ENCODE results near the gene ABT1. TPM values are rescaled to one million over a fixed set of nuclear protein-coding genes. Genes with fewer than 3 reads are reported as not detected.

ABT1 gene
- total RNA-seq, 2 donors from 2014 or later = 3.0 to 8.8 TPM

- Histone ChIP-seq H3K27ac (peak overlapping the region in 3 of 4 donors; percentile 57 to 73 (median 68)), H3K36me3 (replicated peaks in 1 of 2; ENCODE audit: insufficient read depth in 1 of 2, low read depth in 2 of 2) (no peaks in the 10 kb centered on the region), H3K27me3 (peaks cover 0 to 5% of the 10 kb centered on the region in 2 donors), H3K4me1 (peaks cover 22% of the 10 kb centered on the region), H3K4me3 (peak overlapping the region in 1 of 2 donors; percentile 17), H3K9me3 (no peaks in the 10 kb centered on the region)
- 0 to 1% methylated on average over 13 of the region's 13 CpGs for WGBS, 2 donors
- peak; percentile 66 for ATAC-seq
- intact Hi-C loops (cut with DNase I) = no loop called here
- peak; percentile 71 to 81 (median 73) for DNase-seq
- TF ChIP-seq CTCF (IDR thresholded peaks at IDR 0.05) = no peak
- TF ChIP-seq POLR2A (IDR thresholded peaks at IDR 0.05) = no peak
Observed at GRCh38 chr6:26553264-26553634, 43.5 kb upstream of the ABT1 start.

GRCh38 chr6:26553635-26554446, 42.9 kb upstream of the ABT1 start:
- peak; percentile 82 to 88 (median 86) for DNase-seq
- intact Hi-C loops (cut with DNase I) = no loop called here
- TF ChIP-seq CTCF (IDR thresholded peaks at IDR 0.05) = no peak
- no peak for TF ChIP-seq POLR2A (IDR thresholded peaks at IDR 0.05)
- H3K9me3 ChIP-seq = no peaks in the 10 kb centered on the region
- H3K4me1 ChIP-seq = peaks cover 22% of the 10 kb centered on the region
- H3K4me3 ChIP-seq = peak overlapping the region in 1 of 2 donors; percentile 17
- H3K27ac ChIP-seq = peak overlapping the region; percentile 27 to 73 (median 62)
- H3K36me3 ChIP-seq (replicated peaks in 1 of 2; ENCODE audit: insufficient read depth in 1 of 2, low read depth in 2 of 2) = no peaks in the 10 kb centered on the region
- WGBS, 2 donors = 0 to 1% methylated on average over 19 of the region's 19 CpGs
- ATAC-seq = peak; percentile 77
- H3K27me3 ChIP-seq = peaks cover 0 to 5% of the 10 kb centered on the region in 2 donors

- no peaks in the 10 kb centered on the region for H3K36me3 ChIP-seq (replicated peaks in 1 of 2; ENCODE audit: insufficient read depth in 1 of 2, low read depth in 2 of 2)
- no peak overlapping the region for H3K4me3 ChIP-seq
- WGBS, 2 donors = 8 to 18% methylated on average over 1 of the region's 1 CpG
- H3K27ac ChIP-seq = peak overlapping the region in 2 of 4 donors; percentile 68 to 73
- peaks cover 0 to 5% of the 10 kb centered on the region in 2 donors for H3K27me3 ChIP-seq
- no peaks in the 10 kb centered on the region for H3K9me3 ChIP-seq
- H3K4me1 ChIP-seq = peaks cover 22% of the 10 kb centered on the region
- TF ChIP-seq CTCF (IDR thresholded peaks at IDR 0.05) (no peak), POLR2A (IDR thresholded peaks at IDR 0.05) (no peak)
- ATAC-seq (no peak), DNase-seq (no peak)
- intact Hi-C loops (cut with DNase I) = no loop called here
Observed at GRCh38 chr6:26554447-26554696, 42.4 kb upstream of the ABT1 start.

GRCh38 chr6:26554697-26555504, 41.9 kb upstream of the ABT1 start:
- no peaks in the 10 kb centered on the region for H3K36me3 ChIP-seq (replicated peaks in 1 of 2; ENCODE audit: insufficient read depth in 1 of 2, low read depth in 2 of 2)
- 9 to 15% methylated on average over 27 of the region's 27 CpGs for WGBS, 2 donors
- H3K4me3 ChIP-seq = no peak overlapping the region
- no peak for TF ChIP-seq CTCF (IDR thresholded peaks at IDR 0.05)
- no peak for TF ChIP-seq POLR2A (IDR thresholded peaks at IDR 0.05)
- peak overlapping the region in 2 of 4 donors; percentile 68 to 73 for H3K27ac ChIP-seq
- H3K4me1 ChIP-seq = peaks cover 22% of the 10 kb centered on the region
- intact Hi-C loops (cut with DNase I) = no loop called here
- DNase-seq (peak in 1 of 4 donors; percentile 30), ATAC-seq (no peak)
- no peaks in the 10 kb centered on the region for H3K9me3 ChIP-seq
- peaks cover 0 to 2% of the 10 kb centered on the region in 2 donors for H3K27me3 ChIP-seq
